Smooth muscle cell (in vitro differentiated cells): ENCODE measurements around the gene CFAP298. TPM values are rescaled to one million over a fixed set of nuclear protein-coding genes. Genes with fewer than 3 reads are reported as not detected.

Experiments
- DNase-seq: peaks from one replicate; lab custom pipeline; 2025; ENCODE audit not compliant: unreplicated experiment; lab: John Stamatoyannopoulos, UW
- H2AFZ ChIP-seq: fragments of 200-600 bp; sonication (generic); 2 replicates; pipeline ENCODE4 v1.6.0; 2016; ENCODE audit warnings: antibody characterized with exemption, low read depth, mild to moderate bottlenecking
- H3F3A ChIP-seq: fragments of 200-600 bp; sonication (generic); 2 replicates; pipeline ENCODE4 v1.6.0; 2017; ENCODE audit warnings: antibody characterized with exemption, low read depth
- H3K27ac ChIP-seq: fragments of 200-600 bp; sonication (generic); 2 replicates; pipeline ENCODE4 v1.5.1; 2016; ENCODE audit warnings: low read depth, mild to moderate bottlenecking
- H3K27me3 ChIP-seq: fragments of 200-600 bp; sonication (generic); 2 replicates; pipeline ENCODE4 v1.6.1; 2016; ENCODE audit warnings: low read depth, mild to moderate bottlenecking
- H3K36me3 ChIP-seq: fragments of 200-600 bp; sonication (generic); 2 replicates; pipeline ENCODE4 v1.5.1; 2016; ENCODE audit warnings: low read depth
- H3K4me1 ChIP-seq: fragments of 200-600 bp; sonication (generic); 2 replicates; pipeline ENCODE4 v1.5.1; 2016; ENCODE audit warnings: low read depth
- H3K4me2 ChIP-seq: fragments of 200-600 bp; sonication (generic); 2 replicates; pipeline ENCODE4 v1.6.0; 2016; ENCODE audit warnings: mild to moderate bottlenecking
- H3K4me3 ChIP-seq: fragments of 200-600 bp; sonication (generic); 2 replicates; pipeline ENCODE4 v1.5.1; 2016; ENCODE audit warnings: mild to moderate bottlenecking
- H3K79me2 ChIP-seq: fragments of 200-600 bp; sonication (generic); 2 replicates; pipeline ENCODE4 v1.6.0; 2016; ENCODE audit warnings: low read depth, mild to moderate bottlenecking
- H3K9ac ChIP-seq: fragments of 200-600 bp; sonication (generic); 2 replicates; pipeline ENCODE4 v1.6.0; 2016; ENCODE audit warnings: low read depth
- H3K9me3 ChIP-seq: fragments of 200-600 bp; sonication (generic); replicated peaks from 2 replicates; pipeline ENCODE4 v1.5.1; 2016; ENCODE audit warnings: low read depth
- H4K20me1 ChIP-seq: fragments of 200-600 bp; sonication (generic); 2 replicates; pipeline ENCODE4 v1.6.0; 2016; ENCODE audit warnings: low read depth
- CTCF ChIP-seq: fragments of 200-600 bp; sonication (generic); IDR thresholded peaks from 2 replicates; pipeline ENCODE4 v1.5.1; 2017; ENCODE audit warnings: borderline replicate concordance, mild to moderate bottlenecking, antibody characterized with exemption; ENCODE audit not compliant: insufficient read depth, poor library complexity, severe bottlenecking
- WGBS: methylation state at CpG from one replicate; pipeline ENCODE4 v1.1.7; 2016; ENCODE audit warnings: low lambda C conversion rate; 5-methylcytosine and 5-hydroxymethylcytosine counted together
- polyA plus RNA-seq: library from polyadenylated mRNA; unstranded; fragments of >200 nt; fragmentation: Nextera tagmentation; extraction: Ambion mirVana; gene quantifications from 2 replicates; pipeline ENCODE4 v1.2.1, GENCODE V29; 2016
- total RNA-seq: library from RNA; depleted of rRNA; stranded (reverse); fragments of >200 nt; gene quantifications from 2 replicates; pipeline ENCODE4 v1.2.3, GENCODE V29; 2014

CFAP298 gene
- total and polyA plus RNA-seq, 2 experiments from 2014 or later = 26.8 to 41.9 TPM

- Histone ChIP-seq H3K4me3 (no peak overlapping the region), H3K4me1 (no peaks in the 10 kb centered on the region), H3F3A (no peaks in the 10 kb centered on the region), H3K4me2 (no peak overlapping the region), H3K9me3 (no peaks in the 10 kb centered on the region), H4K20me1 (no peaks in the 10 kb centered on the region), H3K79me2 (no peaks in the 10 kb centered on the region), H3K36me3 (no peaks in the 10 kb centered on the region), H3K27ac (no peak overlapping the region), H3K27me3 (no peaks in the 10 kb centered on the region), H2AFZ (no peak overlapping the region), H3K9ac (no peak overlapping the region)
- DNase-seq = no peak
- no peak for TF ChIP-seq CTCF
- 85% methylated on average over 13 of the region's 13 CpGs for WGBS
These were observed 25.1 kb downstream of the CFAP298 start for GRCh38 chr21:32587120-32587519.

- Histone ChIP-seq H4K20me1 (no peaks in the 10 kb centered on the region), H3K79me2 (no peaks in the 10 kb centered on the region), H3K4me1 (no peaks in the 10 kb centered on the region), H3K9me3 (no peaks in the 10 kb centered on the region), H3K27me3 (no peaks in the 10 kb centered on the region), H3K9ac (no peak overlapping the region), H3K4me3 (no peak overlapping the region), H3K27ac (no peak overlapping the region), H3F3A (no peaks in the 10 kb centered on the region), H2AFZ (no peak overlapping the region), H3K4me2 (no peak overlapping the region), H3K36me3 (no peaks in the 10 kb centered on the region)
- TF ChIP-seq CTCF = no peak
- 92% methylated on average over 9 of the region's 9 CpGs for WGBS
- DNase-seq = no peak
These were observed 26.2 kb downstream of the CFAP298 start for GRCh38 chr21:32585970-32586369.

- H3K36me3 ChIP-seq = no peaks in the 10 kb centered on the region
- no peak for DNase-seq
- H3K9me3 ChIP-seq = no peaks in the 10 kb centered on the region
- H3K79me2 ChIP-seq = no peaks in the 10 kb centered on the region
- no peak within 1 kb of the TSS for H3K9ac ChIP-seq
- H4K20me1 ChIP-seq = no peaks in the 10 kb centered on the region
- H2AFZ ChIP-seq = no peak within 1 kb of the TSS
- 87% methylated on average over 17 of the region's 17 CpGs for WGBS
- no peaks in the 10 kb centered on the region for H3K4me1 ChIP-seq
- no peak within 1 kb of the TSS for H3K4me3 ChIP-seq
- no peaks in the 10 kb centered on the region for H3F3A ChIP-seq
- no peak within 1 kb of the TSS for H3K4me2 ChIP-seq
- TF ChIP-seq CTCF = no peak
- H3K27ac ChIP-seq = no peak within 1 kb of the TSS
- no peaks in the 10 kb centered on the region for H3K27me3 ChIP-seq
These were observed 27.0 kb downstream of the CFAP298 start, which contains the start of gene TCP10L for GRCh38 chr21:32585042-32585710. Gene TCP10L (minus strand): TSS chr21:32585523. CDS start chr21:32584304, 1,219 bp downstream.

- Histone ChIP-seq H3K9me3 (no peaks in the 10 kb centered on the region), H3K4me1 (no peaks in the 10 kb centered on the region), H3K27me3 (peaks cover 1% of the 10 kb centered on the region), H2AFZ (no peak overlapping the region), H4K20me1 (no peaks in the 10 kb centered on the region), H3K79me2 (no peaks in the 10 kb centered on the region), H3F3A (no peaks in the 10 kb centered on the region), H3K27ac (no peak overlapping the region), H3K4me3 (no peak overlapping the region), H3K9ac (no peak overlapping the region), H3K36me3 (no peaks in the 10 kb centered on the region), H3K4me2 (no peak overlapping the region)
- TF ChIP-seq CTCF = no peak
- no peak for DNase-seq
- 88% methylated on average over 8 of the region's 8 CpGs for WGBS
These were observed 27.7 kb downstream of the CFAP298 start for GRCh38 chr21:32584472-32584871.
